Testis (tissue), 2 donors: Measurements from ENCODE around the gene GP1BB.

Experiments used
- CTCF ChIP-seq, 3 experiments: fragments of 450-650 bp in 2 of 3; fragments of 200-600 bp in 1 of 3; sonication (generic) in 1 of 3; IDR thresholded peaks; one replicate each; pipeline ENCODE4 v1.5.1; 2016 to 2019; ENCODE audit warnings: antibody characterized with exemption in 3 of 3, mild to moderate bottlenecking in 2 of 3, moderate library complexity in 1 of 3
- POLR2A ChIP-seq: fragments of 450-650 bp; IDR thresholded peaks from one replicate; pipeline ENCODE4 v1.6.1; 2017; ENCODE audit warnings: antibody characterized with exemption, mild to moderate bottlenecking, moderate library complexity

- TF ChIP-seq CTCF (IDR thresholded peaks at IDR 0.05): no peak
- TF ChIP-seq POLR2A: no peak
Observed at GRCh38 chr22:19757140-19757984, 34.0 kb downstream of the GP1BB start.
